ENCODE measurements around the gene MED16.

Gene MED16

DNA sequence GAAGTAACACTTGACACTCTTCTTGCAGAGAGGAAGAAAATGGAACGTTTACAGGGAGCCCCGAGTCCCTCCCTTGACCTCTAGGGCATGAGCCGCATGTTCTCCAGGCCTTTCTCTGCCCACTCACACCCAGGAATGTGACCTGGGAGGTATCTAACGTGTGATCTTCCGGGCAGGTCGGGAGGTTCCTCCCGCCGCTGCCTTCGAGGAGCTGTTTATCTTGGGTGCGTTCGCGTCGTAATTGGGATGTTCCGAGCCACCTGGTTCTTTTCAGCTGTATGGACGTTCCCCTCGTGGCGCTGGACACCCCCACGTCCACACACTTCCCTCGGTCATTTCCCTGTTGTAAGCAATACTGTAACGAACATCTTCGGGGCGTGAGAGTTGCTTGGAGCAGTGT is 46.5 kb upstream of the MED16 start:
- DNase-seq (ENCODE audit: low read depth): no peak
- H3K4me3 ChIP-seq (ENCODE audit: low read depth, low read length): no peak overlapping the region
- TF ChIP-seq POLR2A (IDR thresholded peaks at IDR 0.05; ENCODE audit: extremely low read depth, insufficient read length) (no peak), MYC (IDR thresholded peaks at IDR 0.05; ENCODE audit: low read depth, low read length) (no peak)
- TF ChIP-seq, protein P1, sequence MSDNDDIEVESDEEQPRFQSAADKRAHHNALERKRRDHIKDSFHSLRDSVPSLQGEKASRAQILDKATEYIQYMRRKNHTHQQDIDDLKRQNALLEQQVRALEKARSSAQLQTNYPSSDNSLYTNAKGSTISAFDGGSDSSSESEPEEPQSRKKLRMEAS (IDR thresholded peaks at IDR 0.05; ENCODE audit: low read depth, low read length): no peak
- TF ChIP-seq, protein P2, sequence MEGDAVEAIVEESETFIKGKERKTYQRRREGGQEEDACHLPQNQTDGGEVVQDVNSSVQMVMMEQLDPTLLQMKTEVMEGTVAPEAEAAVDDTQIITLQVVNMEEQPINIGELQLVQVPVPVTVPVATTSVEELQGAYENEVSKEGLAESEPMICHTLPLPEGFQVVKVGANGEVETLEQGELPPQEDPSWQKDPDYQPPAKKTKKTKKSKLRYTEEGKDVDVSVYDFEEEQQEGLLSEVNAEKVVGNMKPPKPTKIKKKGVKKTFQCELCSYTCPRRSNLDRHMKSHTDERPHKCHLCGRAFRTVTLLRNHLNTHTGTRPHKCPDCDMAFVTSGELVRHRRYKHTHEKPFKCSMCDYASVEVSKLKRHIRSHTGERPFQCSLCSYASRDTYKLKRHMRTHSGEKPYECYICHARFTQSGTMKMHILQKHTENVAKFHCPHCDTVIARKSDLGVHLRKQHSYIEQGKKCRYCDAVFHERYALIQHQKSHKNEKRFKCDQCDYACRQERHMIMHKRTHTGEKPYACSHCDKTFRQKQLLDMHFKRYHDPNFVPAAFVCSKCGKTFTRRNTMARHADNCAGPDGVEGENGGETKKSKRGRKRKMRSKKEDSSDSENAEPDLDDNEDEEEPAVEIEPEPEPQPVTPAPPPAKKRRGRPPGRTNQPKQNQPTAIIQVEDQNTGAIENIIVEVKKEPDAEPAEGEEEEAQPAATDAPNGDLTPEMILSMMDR (IDR thresholded peaks at IDR 0.05; ENCODE audit: low read depth, low read length): no peak

DNA sequence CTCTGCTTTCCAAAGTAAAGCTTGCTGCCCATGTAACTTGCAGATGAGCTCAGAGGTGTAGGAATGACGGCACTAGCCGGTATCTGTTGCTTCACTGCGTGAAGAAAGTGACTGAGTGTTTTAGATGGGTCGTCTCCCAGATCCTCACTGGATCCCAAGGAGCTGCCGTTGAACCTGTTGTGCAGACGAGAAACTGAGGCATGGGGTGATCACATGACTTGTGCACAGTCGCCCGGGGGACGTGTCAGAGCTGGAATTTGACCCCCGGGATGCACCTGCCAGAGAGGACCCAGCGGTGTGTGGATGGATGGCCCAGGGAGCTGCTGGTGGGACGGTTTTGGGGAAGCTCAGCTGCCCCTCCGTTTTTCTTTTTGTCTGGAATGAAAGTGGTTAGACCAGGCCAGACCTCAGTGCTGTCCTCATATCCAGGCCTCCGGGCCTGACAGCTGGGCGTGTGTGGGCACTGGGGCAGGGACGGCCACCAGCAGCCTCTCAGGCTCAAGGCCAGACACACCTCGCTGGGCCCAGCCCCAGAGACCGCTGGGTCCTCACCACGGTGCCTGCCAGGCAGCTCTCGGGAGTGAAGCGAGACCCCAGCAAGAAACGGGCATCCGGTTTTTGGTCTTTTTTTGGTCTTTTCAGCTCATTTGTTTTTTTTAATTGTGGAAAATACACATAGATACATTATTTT is 45.4 kb upstream of the MED16 start:
- TF ChIP-seq POLR2A (IDR thresholded peaks at IDR 0.05; ENCODE audit: extremely low read depth, insufficient read length): no peak
- DNase-seq (ENCODE audit: low read depth): no peak
- no peak overlapping the region for H3K4me3 ChIP-seq (ENCODE audit: low read depth, low read length)

DNA sequence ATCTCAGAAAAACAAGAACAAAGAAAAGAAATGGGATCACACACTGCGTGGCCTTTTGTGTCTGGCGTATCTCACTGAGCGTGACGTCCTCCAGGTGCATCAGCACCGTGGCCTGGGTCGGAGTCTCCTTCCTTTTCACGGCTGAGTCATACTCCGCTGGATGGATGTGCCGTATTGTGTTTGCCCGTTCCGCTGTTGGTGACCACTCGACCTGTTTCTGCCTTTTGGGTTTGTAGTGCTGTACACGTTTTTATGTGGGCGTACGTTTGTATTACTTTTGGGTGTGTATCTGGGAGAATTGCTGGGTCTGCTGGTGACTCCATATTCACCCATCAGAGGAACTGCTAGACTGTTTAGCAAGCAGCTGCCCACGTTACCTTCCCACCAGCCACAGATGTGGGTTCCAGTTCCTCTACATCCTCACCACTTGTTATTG is 44.3 kb upstream of the MED16 start:
- H3K4me3 ChIP-seq (ENCODE audit: low read depth, low read length): no peak overlapping the region
- TF ChIP-seq MYC (IDR thresholded peaks at IDR 0.05; ENCODE audit: low read depth, low read length) (no peak), POLR2A (IDR thresholded peaks at IDR 0.05; ENCODE audit: extremely low read depth, insufficient read length) (no peak)
- TF ChIP-seq, protein P1 (IDR thresholded peaks at IDR 0.05; ENCODE audit: low read depth, low read length): no peak
- TF ChIP-seq, protein P2 (IDR thresholded peaks at IDR 0.05; ENCODE audit: low read depth, low read length): no peak
- DNase-seq (ENCODE audit: low read depth): no peak

DNA sequence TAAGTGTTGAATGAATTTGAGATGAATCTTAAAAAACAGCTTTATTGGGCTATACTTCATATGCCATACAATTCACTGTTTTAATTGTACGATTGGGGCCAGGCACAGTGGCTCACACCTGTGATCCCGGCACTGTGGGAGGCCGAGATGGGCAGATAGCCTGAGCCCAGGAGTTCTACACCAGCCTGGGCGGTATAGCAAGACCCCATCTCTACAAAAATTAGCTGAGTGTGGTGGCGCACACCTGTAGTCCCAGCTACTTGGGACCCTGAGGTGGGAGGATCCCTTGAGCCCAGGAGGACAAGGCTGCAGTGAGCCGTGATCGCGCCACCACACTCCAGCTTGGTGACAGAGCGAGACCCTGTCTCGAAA is 43.2 kb upstream of the MED16 start:
- no peak overlapping the region for H3K4me3 ChIP-seq (ENCODE audit: low read depth, low read length)
- TF ChIP-seq MYC (IDR thresholded peaks at IDR 0.05; ENCODE audit: low read depth, low read length) (no peak), POLR2A (IDR thresholded peaks at IDR 0.05; ENCODE audit: extremely low read depth, insufficient read length) (no peak)
- TF ChIP-seq, protein P1 (IDR thresholded peaks at IDR 0.05; ENCODE audit: low read depth, low read length): no peak
- TF ChIP-seq, protein P2 (IDR thresholded peaks at IDR 0.05; ENCODE audit: low read depth, low read length): no peak
- DNase-seq (ENCODE audit: low read depth): no peak

DNA sequence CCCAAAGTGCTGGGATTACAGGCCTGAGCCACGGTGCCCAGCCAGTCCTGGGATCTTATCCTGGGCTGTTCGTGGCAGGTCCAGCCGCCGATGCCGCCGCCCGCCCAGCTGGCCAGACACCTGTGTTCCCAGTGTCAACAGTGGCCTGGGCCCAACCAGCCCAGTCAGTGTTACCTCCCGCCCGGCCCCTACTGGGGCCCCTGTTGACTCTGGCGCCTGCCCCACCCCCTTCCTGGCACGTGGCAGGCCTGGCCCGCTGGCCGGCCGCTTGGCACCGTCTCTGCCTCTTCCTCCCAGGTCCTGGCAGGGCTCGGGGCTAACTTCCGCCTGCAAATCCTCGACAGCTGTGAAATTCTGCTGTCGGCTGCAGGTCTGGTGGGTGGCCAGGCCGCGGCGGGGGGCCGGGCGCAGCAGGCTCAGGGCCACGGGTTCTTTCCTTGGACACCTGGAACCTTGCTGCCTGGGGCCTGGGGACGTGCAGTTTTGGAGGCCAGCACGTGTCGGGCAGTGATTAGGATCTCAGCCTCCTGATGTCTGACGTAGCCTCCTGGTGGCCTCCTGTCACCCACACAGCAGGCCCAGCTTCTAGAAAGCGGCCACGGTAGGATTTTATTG is 42.0 kb upstream of the MED16 start:
- no peak for TF ChIP-seq MYC (IDR thresholded peaks at IDR 0.05; ENCODE audit: low read depth, low read length)
- no peak for TF ChIP-seq POLR2A (IDR thresholded peaks at IDR 0.05; ENCODE audit: extremely low read depth, insufficient read length)
- TF ChIP-seq, protein P1 (IDR thresholded peaks at IDR 0.05; ENCODE audit: low read depth, low read length): no peak
- TF ChIP-seq, protein P2 (IDR thresholded peaks at IDR 0.05; ENCODE audit: low read depth, low read length): no peak
- H3K4me3 ChIP-seq (ENCODE audit: low read depth, low read length): no peak overlapping the region
- no peak for DNase-seq (ENCODE audit: low read depth)

DNA sequence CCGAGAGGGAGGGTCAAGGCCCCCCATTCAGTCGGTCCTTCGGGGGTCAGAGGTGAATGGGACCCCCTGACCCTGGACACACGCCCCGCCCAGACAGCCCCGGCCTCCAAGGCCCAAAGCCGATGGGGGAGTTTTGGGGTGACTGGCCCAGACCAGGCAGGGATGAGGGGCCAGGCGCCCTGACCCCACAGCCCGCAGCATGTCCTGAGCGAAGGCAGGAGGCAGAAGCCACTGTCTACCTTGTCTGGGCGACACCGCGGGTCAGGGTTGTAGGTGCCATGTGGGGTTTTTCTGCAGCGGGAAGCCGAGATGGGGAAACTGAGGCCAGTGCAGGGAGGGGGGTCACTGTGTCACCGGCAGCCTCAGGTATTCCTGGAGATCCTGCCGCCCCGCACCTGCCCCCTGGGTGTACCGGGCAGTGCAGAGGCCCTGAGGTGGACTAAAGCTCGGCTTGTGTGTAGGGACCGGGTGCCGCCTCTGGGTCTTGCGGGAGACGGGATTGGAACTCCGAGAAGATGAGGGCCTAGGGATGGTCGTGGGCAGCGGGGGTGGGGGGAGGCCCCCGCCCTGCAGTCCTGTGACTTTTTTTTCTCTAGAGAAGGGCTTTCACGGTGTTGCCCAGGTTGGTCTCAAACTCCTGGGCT is 41.3 kb upstream of the MED16 start:
- DNase-seq (ENCODE audit: low read depth): no peak
- TF ChIP-seq MYC (IDR thresholded peaks at IDR 0.05; ENCODE audit: low read depth, low read length) (no peak), POLR2A (IDR thresholded peaks at IDR 0.05; ENCODE audit: extremely low read depth, insufficient read length) (no peak)
- TF ChIP-seq, protein P2 (IDR thresholded peaks at IDR 0.05; ENCODE audit: low read depth, low read length): no peak
- TF ChIP-seq, protein P1 (IDR thresholded peaks at IDR 0.05; ENCODE audit: low read depth, low read length): no peak
- H3K4me3 ChIP-seq (ENCODE audit: low read depth, low read length): no peak overlapping the region

Data from NB4 (cell line).